Body of pancreas (tissue), 4 donors: ENCODE data around the gene ARGLU1. TPM values are rescaled to one million over a fixed set of nuclear protein-coding genes. Genes with fewer than 3 reads are reported as not detected.

Experiments used
- ATAC-seq: fragments of 150-250 bp; one replicate; pipeline ENCODE4 v1.9.1; 2016
- DNase-seq, 4 donors: peaks; one replicate each; pipeline ENCODE4 v3.0.0-alpha.2; 2019
- H3K27ac ChIP-seq, 4 donors: fragments of 200-600 bp; sonication (generic); 1 replicate in 3 of 4; 2 replicates in 1 of 4; pipeline versions ENCODE4 v1.5.1 to v1.6.1; 2016 to 2019; ENCODE audit warnings: mild to moderate bottlenecking in 1 of 4, mixed read lengths in 1 of 4, moderate library complexity in 1 of 4
- H3K27me3 ChIP-seq, 2 donors: fragments of 200-600 bp; sonication (generic); one replicate each; pipeline ENCODE4 v1.6.0; 2016; ENCODE audit warnings: mild to moderate bottlenecking in 1 of 2
- H3K36me3 ChIP-seq, 2 donors: fragments of 200-600 bp; sonication (generic); replicated peaks in 1 of 2; 2 replicates each; pipeline ENCODE4 v1.5.1; 2016; ENCODE audit warnings: low read depth in 2 of 2; ENCODE audit not compliant: insufficient read depth in 1 of 2
- H3K4me1 ChIP-seq: fragments of 200-600 bp; sonication (generic); one replicate; pipeline ENCODE4 v1.6.0; 2016
- H3K4me3 ChIP-seq, 2 donors: fragments of 200-600 bp; sonication (generic); 1 replicate in 1 of 2; 2 replicates in 1 of 2; pipeline ENCODE4 v1.5.1; 2016 to 2019
- H3K9me3 ChIP-seq, 3 donors: fragments of 200-600 bp; sonication (generic); 1 replicate in 2 of 3; 2 replicates in 1 of 3; pipeline ENCODE4 v1.5.1; 2016
- POLR2A ChIP-seq, 3 donors: fragments of 450-650 bp; IDR thresholded peaks; one replicate each; pipeline ENCODE4 v1.6.1; 2016; ENCODE audit warnings: antibody characterized with exemption in 3 of 3, mild to moderate bottlenecking in 2 of 3
- WGBS, 2 donors: methylation state at CpG; one replicate each; pipeline ENCODE4 v1.1.5; 2017; 5-methylcytosine and 5-hydroxymethylcytosine counted together
- intact Hi-C: fragments of 100-400 bp; cut with DNase I; formaldehyde crosslinking; loops from one replicate; pipeline ENCODE4 v1.15.1; 2023
- total RNA-seq, 2 donors: library from RNA; depleted of rRNA; stranded (reverse); fragments of >200 nt; gene quantifications; one replicate each; pipeline ENCODE4 v1.1.0, GENCODE V29; 2016
- TF ChIP-seq, protein P1 (sequence below), 7 experiments: fragments of 450-650 bp in 4 of 7; fragments of 200-600 bp in 3 of 7; sonication (generic) in 3 of 7; IDR thresholded peaks; one replicate each; pipeline ENCODE4 v1.5.1; 2016 to 2019; ENCODE audit warnings: antibody characterized with exemption in 7 of 7

The ARGLU1 gene
- total RNA-seq, 2 donors from 2014 or later, result 76.8 to 86.9 TPM

DNA sequence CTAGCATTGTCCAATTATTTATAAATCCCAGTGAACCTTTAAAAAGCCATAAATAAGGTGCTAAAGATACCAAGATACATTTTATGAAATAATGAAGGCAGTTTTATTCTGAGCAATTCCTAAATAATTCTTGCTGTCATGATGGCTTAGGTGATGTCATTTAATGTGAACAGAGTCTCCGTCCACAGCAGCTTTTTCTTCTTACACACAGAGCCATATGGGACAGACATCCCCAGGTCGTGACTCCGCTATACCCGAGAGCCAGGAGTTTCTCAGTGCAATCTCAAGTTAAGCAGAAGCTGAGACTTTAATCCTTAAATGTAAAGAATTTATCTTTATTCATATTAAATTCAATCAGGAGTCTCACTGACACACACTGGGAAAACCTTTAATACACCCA, 62.2 kb downstream of the ARGLU1 start:
- H3K9me3 ChIP-seq, result no peaks in the 10 kb centered on the region
- ATAC-seq (no peak), DNase-seq (no peak)
- no peaks in the 10 kb centered on the region for H3K27me3 ChIP-seq
- no peak overlapping the region for H3K4me3 ChIP-seq
- 81 to 82% methylated on average over 4 of the region's 4 CpGs for WGBS, 2 donors
- TF ChIP-seq POLR2A (IDR thresholded peaks at IDR 0.05), result no peak
- TF ChIP-seq, protein P1, sequence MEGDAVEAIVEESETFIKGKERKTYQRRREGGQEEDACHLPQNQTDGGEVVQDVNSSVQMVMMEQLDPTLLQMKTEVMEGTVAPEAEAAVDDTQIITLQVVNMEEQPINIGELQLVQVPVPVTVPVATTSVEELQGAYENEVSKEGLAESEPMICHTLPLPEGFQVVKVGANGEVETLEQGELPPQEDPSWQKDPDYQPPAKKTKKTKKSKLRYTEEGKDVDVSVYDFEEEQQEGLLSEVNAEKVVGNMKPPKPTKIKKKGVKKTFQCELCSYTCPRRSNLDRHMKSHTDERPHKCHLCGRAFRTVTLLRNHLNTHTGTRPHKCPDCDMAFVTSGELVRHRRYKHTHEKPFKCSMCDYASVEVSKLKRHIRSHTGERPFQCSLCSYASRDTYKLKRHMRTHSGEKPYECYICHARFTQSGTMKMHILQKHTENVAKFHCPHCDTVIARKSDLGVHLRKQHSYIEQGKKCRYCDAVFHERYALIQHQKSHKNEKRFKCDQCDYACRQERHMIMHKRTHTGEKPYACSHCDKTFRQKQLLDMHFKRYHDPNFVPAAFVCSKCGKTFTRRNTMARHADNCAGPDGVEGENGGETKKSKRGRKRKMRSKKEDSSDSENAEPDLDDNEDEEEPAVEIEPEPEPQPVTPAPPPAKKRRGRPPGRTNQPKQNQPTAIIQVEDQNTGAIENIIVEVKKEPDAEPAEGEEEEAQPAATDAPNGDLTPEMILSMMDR (IDR thresholded peaks at IDR 0.05), result no peak
- H3K4me1 ChIP-seq, result no peaks in the 10 kb centered on the region
- H3K27ac ChIP-seq, result no peak overlapping the region
- intact Hi-C loops, result no loop called here
- H3K36me3 ChIP-seq, result no peaks in the 10 kb centered on the region

DNA sequence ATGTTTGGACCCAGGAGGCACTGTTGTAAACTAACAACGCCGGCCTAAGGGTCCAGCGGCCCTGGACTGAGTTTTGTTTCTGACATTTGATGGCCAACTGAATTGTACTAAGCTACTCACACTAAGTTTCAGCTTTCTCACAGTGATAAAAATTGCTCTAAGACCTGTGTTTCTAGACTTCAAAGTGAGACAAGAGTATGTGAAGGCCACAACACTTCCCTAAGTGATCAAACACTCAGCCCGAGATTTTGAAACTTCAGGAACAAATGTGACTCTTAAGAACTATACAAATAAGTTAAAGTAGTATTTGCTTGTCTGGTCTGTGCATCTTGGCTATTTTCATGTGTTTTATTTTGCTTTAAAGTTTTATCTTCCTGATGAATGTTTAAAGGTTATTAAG, 62.6 kb downstream of the ARGLU1 start:
- no peaks in the 10 kb centered on the region for H3K27me3 ChIP-seq
- no peaks in the 10 kb centered on the region for H3K4me1 ChIP-seq
- H3K36me3 ChIP-seq, result no peaks in the 10 kb centered on the region
- no peaks in the 10 kb centered on the region for H3K9me3 ChIP-seq
- no peak for ATAC-seq
- DNase-seq, result no peak
- TF ChIP-seq, protein P1 (IDR thresholded peaks at IDR 0.05), result no peak
- no peak for TF ChIP-seq POLR2A (IDR thresholded peaks at IDR 0.05)
- no peak overlapping the region for H3K4me3 ChIP-seq
- intact Hi-C loops, result no loop called here
- no peak overlapping the region for H3K27ac ChIP-seq
- WGBS, 2 donors, result 80 to 83% methylated on average over 4 of the region's 4 CpGs

DNA sequence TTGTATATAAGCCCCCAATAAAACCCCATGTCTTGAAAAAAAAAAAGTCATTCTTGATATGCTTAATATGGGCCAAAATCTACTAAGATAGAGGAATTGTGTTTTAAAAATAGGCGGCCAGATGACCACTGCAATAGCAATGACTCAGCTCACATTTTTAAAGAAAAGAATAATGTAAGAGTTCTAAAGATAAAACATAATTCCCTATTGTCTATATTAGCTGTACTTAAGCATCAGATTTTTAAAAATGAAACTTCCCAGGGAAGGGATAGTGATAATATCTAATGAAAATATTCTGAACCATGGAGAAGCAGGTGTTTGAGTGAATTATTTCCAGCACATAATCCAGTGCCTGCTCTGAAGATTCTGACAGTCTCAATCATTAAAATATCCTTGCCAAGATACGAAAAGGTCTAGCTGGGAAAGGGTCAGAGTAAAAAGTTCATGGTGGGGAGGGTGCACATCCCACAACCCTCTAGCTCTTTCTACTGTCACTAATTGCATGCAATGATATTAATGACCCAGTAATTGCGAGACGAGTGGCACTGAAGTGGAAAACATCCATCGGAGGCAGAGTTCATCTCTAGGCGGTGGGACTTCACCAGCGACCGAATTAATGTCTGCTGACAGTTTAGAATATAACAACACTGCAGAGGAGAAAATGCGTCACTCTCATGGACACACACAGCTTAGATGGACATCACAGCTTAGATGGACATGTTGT, 64.0 kb downstream of the ARGLU1 start:
- no peaks in the 10 kb centered on the region for H3K4me1 ChIP-seq
- no peak for DNase-seq
- H3K27me3 ChIP-seq, result no peaks in the 10 kb centered on the region
- no peak for ATAC-seq
- H3K36me3 ChIP-seq, result no peaks in the 10 kb centered on the region
- 84 to 88% methylated on average over 9 of the region's 9 CpGs for WGBS, 2 donors
- TF ChIP-seq POLR2A (IDR thresholded peaks at IDR 0.05), result no peak
- TF ChIP-seq, protein P1 (IDR thresholded peaks at IDR 0.05), result no peak
- H3K4me3 ChIP-seq, result no peak overlapping the region
- intact Hi-C loops, result no loop called here
- no peak overlapping the region for H3K27ac ChIP-seq
- H3K9me3 ChIP-seq, result no peaks in the 10 kb centered on the region

DNA sequence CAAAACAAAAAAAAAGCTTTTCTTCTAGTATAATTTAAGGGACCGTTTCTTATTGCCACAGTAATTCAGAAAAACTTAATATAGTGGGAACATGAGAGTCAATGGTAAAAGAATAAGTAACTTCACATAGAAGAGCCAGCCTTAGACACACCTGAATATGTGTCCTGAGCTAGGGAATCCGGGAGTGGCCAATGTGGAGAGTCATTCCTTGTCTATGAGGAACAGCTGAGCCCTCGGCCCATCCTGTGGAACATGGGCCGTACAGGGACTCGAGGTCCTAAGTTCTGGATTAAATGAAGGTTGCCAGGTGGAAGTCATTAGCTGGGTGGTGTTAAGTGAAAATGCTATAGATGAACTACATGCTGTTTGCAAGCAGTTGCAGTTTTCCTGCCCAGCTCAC, 64.7 kb downstream of the ARGLU1 start:
- H3K27ac ChIP-seq, result no peak overlapping the region
- intact Hi-C loops, result no loop called here
- ATAC-seq, result no peak
- no peak for DNase-seq
- no peaks in the 10 kb centered on the region for H3K27me3 ChIP-seq
- no peaks in the 10 kb centered on the region for H3K4me1 ChIP-seq
- H3K36me3 ChIP-seq, result no peaks in the 10 kb centered on the region
- no peak overlapping the region for H3K4me3 ChIP-seq
- 80 to 82% methylated on average over 5 of the region's 5 CpGs for WGBS, 2 donors
- H3K9me3 ChIP-seq, result no peaks in the 10 kb centered on the region
- no peak for TF ChIP-seq POLR2A (IDR thresholded peaks at IDR 0.05)
- TF ChIP-seq, protein P1 (IDR thresholded peaks at IDR 0.05), result no peak

DNA sequence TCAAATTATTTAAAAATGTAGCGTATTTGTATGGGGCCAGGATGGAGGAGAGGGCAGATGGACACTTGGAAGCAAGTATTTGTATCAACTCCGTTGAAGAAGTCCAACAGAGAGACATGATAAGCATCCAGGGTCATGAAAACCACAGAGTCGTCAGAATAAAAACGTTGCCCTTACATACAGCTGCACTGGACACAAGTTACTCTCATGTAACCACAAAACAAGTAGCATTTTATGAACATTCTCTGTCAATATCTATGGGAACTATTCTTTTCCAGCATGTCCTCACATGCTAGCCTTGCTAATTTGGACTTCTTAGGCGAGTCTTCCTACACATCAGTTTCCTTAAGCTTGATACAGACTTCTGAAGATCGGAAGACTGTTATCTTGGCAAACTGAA, 67.5 kb downstream of the ARGLU1 start:
- ATAC-seq, result no peak
- TF ChIP-seq POLR2A (IDR thresholded peaks at IDR 0.05), result no peak
- TF ChIP-seq, protein P1 (IDR thresholded peaks at IDR 0.05), result no peak
- WGBS, 2 donors, result 72 to 74% methylated on average over 6 of the region's 6 CpGs
- Histone ChIP-seq H3K9me3 (no peaks in the 10 kb centered on the region), H3K4me1 (no peaks in the 10 kb centered on the region), H3K27ac (no peak overlapping the region), H3K27me3 (no peaks in the 10 kb centered on the region), H3K4me3 (no peak overlapping the region), H3K36me3 (no peaks in the 10 kb centered on the region)
- DNase-seq, result no peak
- intact Hi-C loops, result no loop called here
